Neural progenitor cell (in vitro differentiated cells): Measurements from ENCODE around the gene VWA2. TPM values are rescaled to one million over a fixed set of nuclear protein-coding genes. Genes with fewer than 3 reads are reported as not detected.
A peak's percentile ranks its signal among the peaks of the same experiment; 100 is the strongest.

Experiments used
- DNase-seq: peaks from one replicate; pipeline ENCODE4 v3.0.0-alpha.2; 2016; ENCODE audit warnings: low spot score
- H2AFZ ChIP-seq: fragments of 200-600 bp; sonication (generic); replicated peaks from 2 replicates; pipeline ENCODE4 v1.6.1; 2016; ENCODE audit warnings: antibody characterized with exemption
- H3F3A ChIP-seq: fragments of 200-600 bp; sonication (generic); 2 replicates; pipeline ENCODE4 v1.6.1; 2016; ENCODE audit warnings: antibody characterized with exemption, low read depth
- H3K27ac ChIP-seq: fragments of 200-600 bp; sonication (generic); 2 replicates; pipeline ENCODE4 v1.5.1; 2016; ENCODE audit warnings: mild to moderate bottlenecking
- H3K27me3 ChIP-seq: fragments of 200-600 bp; sonication (generic); 2 replicates; pipeline ENCODE4 v1.6.1; 2016; ENCODE audit warnings: mild to moderate bottlenecking, moderate library complexity
- H3K36me3 ChIP-seq: fragments of 200-600 bp; sonication (generic); 2 replicates; pipeline ENCODE4 v1.5.1; 2016
- H3K4me1 ChIP-seq: fragments of 200-600 bp; sonication (generic); 2 replicates; pipeline ENCODE4 v1.6.1; 2016; ENCODE audit warnings: mixed run types
- H3K4me2 ChIP-seq: fragments of 200-600 bp; sonication (generic); 2 replicates; pipeline ENCODE4 v1.6.1; 2016
- H3K4me3 ChIP-seq: fragments of 200-600 bp; sonication (generic); 2 replicates; pipeline ENCODE4 v1.5.1; 2016
- H3K79me2 ChIP-seq: fragments of 200-600 bp; sonication (generic); 2 replicates; pipeline ENCODE4 v1.6.1; 2016; ENCODE audit warnings: low read depth
- H3K9ac ChIP-seq: fragments of 200-600 bp; sonication (generic); 2 replicates; pipeline ENCODE4 v1.6.1; 2016
- H3K9me3 ChIP-seq: fragments of 200-600 bp; sonication (generic); 2 replicates; pipeline ENCODE4 v1.5.1; 2016; ENCODE audit warnings: low read depth
- H4K20me1 ChIP-seq: fragments of 200-600 bp; sonication (generic); 2 replicates; pipeline ENCODE4 v1.6.1; 2016; ENCODE audit warnings: low read depth
- H3K27ac Mint-ChIP-seq: 3 replicates; pipeline ENCODE4 v1.8.0; 2021; ENCODE audit warnings: mixed read lengths
- H3K27me3 Mint-ChIP-seq: 2 replicates; pipeline ENCODE4 v1.8.0; 2022; ENCODE audit warnings: low read depth, mild to moderate bottlenecking, inconsistent platforms, moderate library complexity, mixed read lengths; ENCODE audit not compliant: insufficient read depth
- H3K36me3 Mint-ChIP-seq: 3 replicates; pipeline ENCODE4 v1.8.0; 2021; ENCODE audit warnings: mixed read lengths
- H3K4me1 Mint-ChIP-seq: 3 replicates; pipeline ENCODE4 v1.8.0; 2021; ENCODE audit warnings: mixed read lengths
- H3K4me3 Mint-ChIP-seq: 3 replicates; pipeline ENCODE4 v1.8.0; 2021; ENCODE audit warnings: mild to moderate bottlenecking, moderate library complexity, mixed read lengths
- H3K9me3 Mint-ChIP-seq: 3 replicates; pipeline ENCODE4 v1.8.0; 2020; ENCODE audit warnings: mixed read lengths
- EZH2 ChIP-seq: fragments of 200-600 bp; sonication (generic); IDR thresholded peaks from 2 replicates; pipeline ENCODE4 v1.6.1; 2017; ENCODE audit warnings: antibody characterized with exemption, mild to moderate bottlenecking, moderate library complexity
- EZH2phosphoT487 ChIP-seq: fragments of 200-600 bp; sonication (generic); IDR thresholded peaks from 2 replicates; pipeline ENCODE4 v1.6.1; 2017; ENCODE audit warnings: antibody characterized with exemption
- total RNA-seq: library from RNA; depleted of rRNA; stranded (reverse); fragments of >200 nt; gene quantifications from 2 replicates; pipeline ENCODE4 v1.2.3, GENCODE V29; 2015; ENCODE audit warnings: low replicate concordance
- TF ChIP-seq, protein P1 (sequence below): fragments of 200-600 bp; sonication (generic); IDR thresholded peaks from 2 replicates; pipeline ENCODE4 v1.5.1; 2017; ENCODE audit warnings: antibody characterized with exemption, mild to moderate bottlenecking

VWA2 gene
- total RNA-seq, 1 donor from 2014 or later, result not detected

DNA sequence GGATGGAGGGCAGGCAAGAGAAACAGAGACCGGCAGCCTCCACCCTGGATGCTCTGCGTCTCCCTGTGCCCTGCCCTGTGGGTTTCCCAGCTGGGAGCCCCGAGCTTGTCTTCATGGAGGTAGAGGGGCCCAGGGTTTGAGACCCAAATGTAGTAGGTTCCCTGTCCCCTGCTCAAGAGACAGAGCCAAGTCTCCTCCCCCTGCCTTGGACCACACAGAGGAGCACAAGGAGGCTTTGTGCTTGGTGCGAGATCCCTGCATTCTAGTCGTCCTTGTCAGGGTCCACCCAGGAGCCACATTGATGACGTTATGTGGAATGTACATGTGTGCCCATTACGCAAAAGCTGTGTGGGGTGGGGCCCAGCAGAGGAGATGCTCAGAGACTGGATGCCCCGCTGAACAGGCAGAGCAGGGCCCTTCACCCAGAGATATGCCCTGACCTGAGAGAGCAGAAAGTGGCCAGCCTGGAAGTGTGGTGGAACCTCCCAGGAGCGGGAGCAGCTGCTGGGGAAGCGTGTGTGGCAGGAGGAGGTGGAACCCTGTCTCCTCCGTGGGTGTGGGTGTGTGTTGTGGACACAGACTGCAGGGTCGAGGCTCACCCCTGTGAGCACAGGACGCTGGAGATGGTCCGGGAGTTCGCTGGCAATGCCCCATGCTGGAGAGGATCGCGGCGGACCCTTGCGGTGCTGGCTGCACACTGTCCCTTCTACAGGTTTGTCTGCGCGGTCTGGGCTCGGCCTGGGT, 39.3 kb downstream of the VWA2 start:
- Histone ChIP-seq H3K79me2 (no peaks in the 10 kb centered on the region), H3K36me3 (no peaks in the 10 kb centered on the region), H3K9me3 (no peaks in the 10 kb centered on the region), H3K4me2 (no peak overlapping the region), H3K4me3 (no peak overlapping the region), H4K20me1 (no peaks in the 10 kb centered on the region), H3K27ac (no peak overlapping the region), H2AFZ (no peak overlapping the region), H3K9ac (no peak overlapping the region), H3K4me1 (no peaks in the 10 kb centered on the region), H3F3A (no peaks in the 10 kb centered on the region), H3K27me3 (no peaks in the 10 kb centered on the region)
- Mint-ChIP-seq H3K27me3 (peaks cover 8% of the 10 kb centered on the region), H3K27ac (no peak overlapping the region), H3K36me3 (no peaks in the 10 kb centered on the region), H3K9me3 (no peaks in the 10 kb centered on the region), H3K4me3 (no peak overlapping the region), H3K4me1 (no peaks in the 10 kb centered on the region)
- no peak for DNase-seq
- TF ChIP-seq, protein P1, sequence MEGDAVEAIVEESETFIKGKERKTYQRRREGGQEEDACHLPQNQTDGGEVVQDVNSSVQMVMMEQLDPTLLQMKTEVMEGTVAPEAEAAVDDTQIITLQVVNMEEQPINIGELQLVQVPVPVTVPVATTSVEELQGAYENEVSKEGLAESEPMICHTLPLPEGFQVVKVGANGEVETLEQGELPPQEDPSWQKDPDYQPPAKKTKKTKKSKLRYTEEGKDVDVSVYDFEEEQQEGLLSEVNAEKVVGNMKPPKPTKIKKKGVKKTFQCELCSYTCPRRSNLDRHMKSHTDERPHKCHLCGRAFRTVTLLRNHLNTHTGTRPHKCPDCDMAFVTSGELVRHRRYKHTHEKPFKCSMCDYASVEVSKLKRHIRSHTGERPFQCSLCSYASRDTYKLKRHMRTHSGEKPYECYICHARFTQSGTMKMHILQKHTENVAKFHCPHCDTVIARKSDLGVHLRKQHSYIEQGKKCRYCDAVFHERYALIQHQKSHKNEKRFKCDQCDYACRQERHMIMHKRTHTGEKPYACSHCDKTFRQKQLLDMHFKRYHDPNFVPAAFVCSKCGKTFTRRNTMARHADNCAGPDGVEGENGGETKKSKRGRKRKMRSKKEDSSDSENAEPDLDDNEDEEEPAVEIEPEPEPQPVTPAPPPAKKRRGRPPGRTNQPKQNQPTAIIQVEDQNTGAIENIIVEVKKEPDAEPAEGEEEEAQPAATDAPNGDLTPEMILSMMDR, result no peak
- no peak for TF ChIP-seq EZH2
- TF ChIP-seq EZH2phosphoT487, result no peak

- TF ChIP-seq, protein P1, result no peak
- no peak for TF ChIP-seq EZH2phosphoT487
- TF ChIP-seq EZH2, result no peak
- no peak overlapping the region for H3K4me3 Mint-ChIP-seq
- no peak overlapping the region for H3K4me3 ChIP-seq
These were observed 39.8 kb downstream of the VWA2 start for GRCh38 chr10:114278884-114279191.

DNA sequence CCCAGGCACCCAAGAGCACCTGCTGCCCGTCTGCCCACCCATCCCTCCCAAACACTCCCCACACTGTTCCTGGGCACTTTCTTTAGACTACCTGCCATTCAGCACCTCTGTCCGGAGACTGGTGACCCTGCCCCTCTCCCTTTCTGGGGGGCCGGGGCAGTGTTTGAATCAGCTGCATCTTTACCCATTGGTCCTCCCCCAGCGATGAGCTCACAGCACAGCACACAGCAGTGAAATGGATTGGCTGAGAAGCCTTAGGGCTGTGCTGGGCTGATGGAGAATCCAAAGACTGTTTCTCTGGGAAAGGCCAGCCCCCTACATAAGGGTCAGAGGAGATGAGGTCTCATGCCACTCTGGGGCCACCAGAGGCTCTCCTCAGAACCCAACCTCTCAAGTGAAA, 40.2 kb downstream of the VWA2 start:
- TF ChIP-seq, protein P1, result no peak
- TF ChIP-seq EZH2 (no peak), EZH2phosphoT487 (no peak)
- Histone ChIP-seq H3K36me3 (no peaks in the 10 kb centered on the region), H3K79me2 (no peaks in the 10 kb centered on the region), H3K27ac (no peak overlapping the region), H3F3A (no peaks in the 10 kb centered on the region), H3K9me3 (no peaks in the 10 kb centered on the region), H3K9ac (no peak overlapping the region), H2AFZ (peak overlapping the region; percentile 50), H4K20me1 (no peaks in the 10 kb centered on the region), H3K4me2 (no peak overlapping the region), H3K4me1 (no peaks in the 10 kb centered on the region), H3K4me3 (no peak overlapping the region), H3K27me3 (no peaks in the 10 kb centered on the region)
- H3K4me1 Mint-ChIP-seq, result no peaks in the 10 kb centered on the region
- no peak for DNase-seq
- no peaks in the 10 kb centered on the region for H3K36me3 Mint-ChIP-seq
- peaks cover 8% of the 10 kb centered on the region for H3K27me3 Mint-ChIP-seq
- no peaks in the 10 kb centered on the region for H3K9me3 Mint-ChIP-seq
- no peak overlapping the region for H3K4me3 Mint-ChIP-seq
- no peak overlapping the region for H3K27ac Mint-ChIP-seq

More at GRCh38 chr10:114278884-114279191, 39.8 kb downstream of the VWA2 start:
- Histone ChIP-seq H3K27ac (no peak overlapping the region), H3K9me3 (no peaks in the 10 kb centered on the region), H3K79me2 (no peaks in the 10 kb centered on the region), H3K27me3 (no peaks in the 10 kb centered on the region), H2AFZ (no peak overlapping the region), H3K9ac (no peak overlapping the region), H4K20me1 (no peaks in the 10 kb centered on the region), H3K36me3 (no peaks in the 10 kb centered on the region), H3K4me2 (no peak overlapping the region), H3F3A (no peaks in the 10 kb centered on the region), H3K4me1 (no peaks in the 10 kb centered on the region)
- Mint-ChIP-seq H3K4me1 (no peaks in the 10 kb centered on the region), H3K27me3 (peaks cover 8% of the 10 kb centered on the region), H3K9me3 (no peaks in the 10 kb centered on the region), H3K36me3 (no peaks in the 10 kb centered on the region), H3K27ac (no peak overlapping the region)
- DNase-seq, result no peak
